ENCODE measurements around the gene MAP1LC3A.
A peak's percentile ranks its signal among the peaks of the same experiment; 100 is the strongest.

MAP1LC3A gene

DNA sequence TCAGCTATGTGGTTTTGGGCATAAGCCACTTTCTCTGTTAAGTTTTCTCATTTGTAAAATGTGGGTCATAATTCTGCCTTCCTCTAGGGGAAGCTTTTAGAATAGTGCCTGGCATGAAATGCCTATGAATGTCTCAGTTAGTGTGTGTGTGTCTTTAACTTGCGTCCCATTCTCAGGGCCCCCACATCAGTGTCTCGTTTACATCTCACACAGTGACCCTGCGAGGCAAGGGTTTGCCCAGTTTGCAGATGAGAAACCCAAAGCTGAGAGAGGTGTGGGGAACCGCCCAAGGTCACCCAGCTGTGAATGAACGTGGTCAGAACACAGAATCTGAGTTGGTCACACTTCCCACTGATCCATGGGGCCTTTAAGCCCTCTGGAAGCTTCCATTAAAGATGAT lies 28.2 kb upstream of the MAP1LC3A start:
- no peaks in the 10 kb centered on the region for H3K4me1 ChIP-seq (ENCODE audit: control insufficient read depth in 2 of 2, insufficient read depth in 1 of 2, low read depth in 1 of 2, low read length in 2 of 2)
- H3K79me1 ChIP-seq (ENCODE audit: low read depth, low read length): peaks cover 8% of the 10 kb centered on the region
- H2BK15ac ChIP-seq (ENCODE audit: low read length): no peak overlapping the region
- WGBS, 2 donors (ENCODE audit: extremely low coverage in 2 of 2, insufficient read length in 2 of 2, insufficient replicate concordance in 1 of 2): no CpG with 5 or more reads among the region's 5 CpGs
- no peak overlapping the region for H2BK12ac ChIP-seq (ENCODE audit: low read length)
- H3K4me3 ChIP-seq (ENCODE audit: low read length in 2 of 2): no peak overlapping the region
- no peak for DNase-seq (ENCODE audit: low spot score)
- H2AK5ac ChIP-seq (ENCODE audit: low read depth, low read length): no peak overlapping the region
- H3K18ac ChIP-seq (ENCODE audit: low read length): no peak overlapping the region
- no peaks in the 10 kb centered on the region for H3K27me3 ChIP-seq (ENCODE audit: control insufficient read depth in 3 of 3, insufficient read depth in 3 of 3, low read depth in 1 of 3, low read length in 3 of 3)
- H2BK120ac ChIP-seq (ENCODE audit: low read depth, low read length): no peak overlapping the region
- H4K91ac ChIP-seq (ENCODE audit: low read depth, low read length, poor library complexity): no peak overlapping the region
- no peak overlapping the region for H2AFZ ChIP-seq (ENCODE audit: low read length)
- no peak overlapping the region for H3K4me2 ChIP-seq (ENCODE audit: insufficient read depth, low read length, poor library complexity, severe bottlenecking)
- H2BK5ac ChIP-seq (ENCODE audit: low read length): no peak overlapping the region
- no peak overlapping the region for H3K27ac ChIP-seq (replicated peaks; ENCODE audit: low read length)
- H3K36me3 ChIP-seq (replicated peaks in 1 of 2; ENCODE audit: control insufficient read depth in 2 of 2, insufficient read depth in 2 of 2, low read length in 2 of 2): peaks cover 48 to 92% of the 10 kb centered on the region in 2 donors
- no peaks in the 10 kb centered on the region for H3K9me3 ChIP-seq (replicated peaks in 1 of 2; ENCODE audit: control insufficient read depth in 2 of 2, insufficient read depth in 1 of 2, low read depth in 1 of 2, low read length in 2 of 2)
- H3K14ac ChIP-seq (ENCODE audit: low read length): no peak overlapping the region
- no peak overlapping the region for H3K23ac ChIP-seq (ENCODE audit: low read depth, low read length, poor library complexity)
- H4K8ac ChIP-seq (ENCODE audit: low read depth, low read length): no peak overlapping the region
- no peak overlapping the region for H3K9ac ChIP-seq (ENCODE audit: low read depth, low read length, poor library complexity)
- H3K4ac ChIP-seq (ENCODE audit: low read length): no peak overlapping the region

DNA sequence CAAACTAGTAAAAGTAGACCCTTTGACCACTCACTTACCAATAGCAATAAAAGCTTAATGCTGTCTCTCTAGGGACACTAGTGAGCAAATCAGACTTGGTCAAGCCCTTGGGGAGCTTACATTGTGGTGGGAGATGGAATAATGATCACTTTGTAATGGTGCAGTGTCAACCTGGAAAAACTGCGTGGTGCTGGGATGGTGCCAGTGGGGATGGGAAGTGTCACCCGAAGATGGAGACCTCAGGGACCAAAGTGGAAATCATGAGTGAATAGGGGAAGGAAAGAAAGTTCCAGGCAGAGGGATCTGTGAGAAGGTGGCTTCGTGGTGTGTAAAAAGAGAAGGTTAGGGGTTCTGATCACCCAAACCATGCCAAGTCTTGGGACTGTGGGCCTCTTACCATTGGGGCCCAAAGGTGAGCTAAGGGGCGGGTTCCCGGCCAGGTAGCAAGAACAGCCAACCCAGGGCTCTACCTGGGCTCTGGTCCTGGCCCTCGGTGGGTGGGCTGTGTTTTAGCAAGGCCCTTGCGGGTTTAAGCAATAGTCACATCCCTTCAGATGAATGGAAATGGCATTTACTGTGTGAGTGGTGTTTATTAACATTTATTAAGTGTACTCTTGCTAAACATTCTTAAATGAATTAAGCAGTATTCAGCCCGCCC lies 26.8 kb upstream of the MAP1LC3A start:
- Histone ChIP-seq H3K36me3 (replicated peaks in 1 of 2; ENCODE audit: control insufficient read depth in 2 of 2, insufficient read depth in 2 of 2, low read length in 2 of 2) (peaks cover 56 to 91% of the 10 kb centered on the region in 2 donors), H2BK120ac (ENCODE audit: low read depth, low read length) (no peak overlapping the region), H2BK12ac (ENCODE audit: low read length) (no peak overlapping the region), H3K4me1 (ENCODE audit: control insufficient read depth in 2 of 2, insufficient read depth in 1 of 2, low read depth in 1 of 2, low read length in 2 of 2) (no peaks in the 10 kb centered on the region), H3K79me1 (ENCODE audit: low read depth, low read length) (peaks cover 5% of the 10 kb centered on the region), H3K14ac (ENCODE audit: low read length) (no peak overlapping the region), H3K4me2 (ENCODE audit: insufficient read depth, low read length, poor library complexity, severe bottlenecking) (no peak overlapping the region), H4K91ac (ENCODE audit: low read depth, low read length, poor library complexity) (no peak overlapping the region), H4K8ac (ENCODE audit: low read depth, low read length) (no peak overlapping the region), H2AFZ (ENCODE audit: low read length) (no peak overlapping the region), H3K23ac (ENCODE audit: low read depth, low read length, poor library complexity) (no peak overlapping the region), H2BK15ac (ENCODE audit: low read length) (no peak overlapping the region), H3K4ac (ENCODE audit: low read length) (no peak overlapping the region), H3K9me3 (replicated peaks in 1 of 2; ENCODE audit: control insufficient read depth in 2 of 2, insufficient read depth in 1 of 2, low read depth in 1 of 2, low read length in 2 of 2) (no peaks in the 10 kb centered on the region), H2BK5ac (ENCODE audit: low read length) (no peak overlapping the region), H3K9ac (ENCODE audit: low read depth, low read length, poor library complexity) (no peak overlapping the region), H3K27me3 (ENCODE audit: control insufficient read depth in 3 of 3, insufficient read depth in 3 of 3, low read depth in 1 of 3, low read length in 3 of 3) (no peaks in the 10 kb centered on the region), H3K27ac (replicated peaks; ENCODE audit: low read length) (no peak overlapping the region), H2AK5ac (ENCODE audit: low read depth, low read length) (no peak overlapping the region), H3K18ac (ENCODE audit: low read length) (no peak overlapping the region), H3K4me3 (ENCODE audit: low read length in 2 of 2) (no peak overlapping the region)
- DNase-seq (ENCODE audit: low spot score): no peak
- WGBS, 2 donors (ENCODE audit: extremely low coverage in 2 of 2, insufficient read length in 2 of 2, insufficient replicate concordance in 1 of 2): no CpG with 5 or more reads among the region's 8 CpGs

DNA sequence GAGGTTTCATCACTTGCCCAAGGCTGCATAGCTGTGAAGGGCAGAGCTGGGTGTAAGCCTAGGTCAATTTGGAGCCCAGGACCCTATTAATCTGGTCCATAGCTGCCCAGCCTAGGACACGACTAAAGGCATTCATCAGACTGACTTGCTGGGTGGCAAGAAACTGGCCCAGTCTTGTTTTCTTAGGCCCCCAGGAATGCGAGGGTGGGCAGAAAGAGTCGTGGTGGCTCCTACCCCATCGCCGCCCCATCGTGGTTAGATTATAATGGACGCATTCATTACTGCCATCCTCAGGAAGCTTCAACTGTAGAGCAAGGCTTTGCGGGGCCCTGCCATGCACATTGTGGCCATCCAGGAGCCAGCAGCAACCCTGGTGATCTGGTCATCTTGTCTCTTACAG lies 26.2 kb upstream of the MAP1LC3A start:
- Histone ChIP-seq H3K9me3 (replicated peaks in 1 of 2; ENCODE audit: control insufficient read depth in 2 of 2, insufficient read depth in 1 of 2, low read depth in 1 of 2, low read length in 2 of 2) (no peaks in the 10 kb centered on the region), H3K14ac (ENCODE audit: low read length) (no peak overlapping the region), H2BK12ac (ENCODE audit: low read length) (no peak overlapping the region), H3K4me1 (ENCODE audit: control insufficient read depth in 2 of 2, insufficient read depth in 1 of 2, low read depth in 1 of 2, low read length in 2 of 2) (no peaks in the 10 kb centered on the region), H2AFZ (ENCODE audit: low read length) (no peak overlapping the region), H3K27me3 (ENCODE audit: control insufficient read depth in 3 of 3, insufficient read depth in 3 of 3, low read depth in 1 of 3, low read length in 3 of 3) (no peaks in the 10 kb centered on the region), H3K4me3 (ENCODE audit: low read length in 2 of 2) (no peak overlapping the region), H3K4me2 (ENCODE audit: insufficient read depth, low read length, poor library complexity, severe bottlenecking) (no peak overlapping the region), H3K36me3 (replicated peaks in 1 of 2; ENCODE audit: control insufficient read depth in 2 of 2, insufficient read depth in 2 of 2, low read length in 2 of 2) (peaks cover 55 to 91% of the 10 kb centered on the region in 2 donors), H4K8ac (ENCODE audit: low read depth, low read length) (peak overlapping the region; percentile 7), H2BK15ac (ENCODE audit: low read length) (no peak overlapping the region), H4K91ac (ENCODE audit: low read depth, low read length, poor library complexity) (no peak overlapping the region), H2BK120ac (ENCODE audit: low read depth, low read length) (no peak overlapping the region), H3K79me1 (ENCODE audit: low read depth, low read length) (peaks cover 5% of the 10 kb centered on the region), H2AK5ac (ENCODE audit: low read depth, low read length) (no peak overlapping the region), H3K18ac (ENCODE audit: low read length) (no peak overlapping the region), H2BK5ac (ENCODE audit: low read length) (no peak overlapping the region), H3K4ac (ENCODE audit: low read length) (no peak overlapping the region), H3K27ac (replicated peaks; ENCODE audit: low read length) (no peak overlapping the region), H3K9ac (ENCODE audit: low read depth, low read length, poor library complexity) (no peak overlapping the region), H3K23ac (ENCODE audit: low read depth, low read length, poor library complexity) (peak overlapping the region; percentile 56)
- no peak for DNase-seq (ENCODE audit: low spot score)
- WGBS, 2 donors (ENCODE audit: extremely low coverage in 2 of 2, insufficient read length in 2 of 2, insufficient replicate concordance in 1 of 2): no CpG with 5 or more reads among the region's 8 CpGs

DNA sequence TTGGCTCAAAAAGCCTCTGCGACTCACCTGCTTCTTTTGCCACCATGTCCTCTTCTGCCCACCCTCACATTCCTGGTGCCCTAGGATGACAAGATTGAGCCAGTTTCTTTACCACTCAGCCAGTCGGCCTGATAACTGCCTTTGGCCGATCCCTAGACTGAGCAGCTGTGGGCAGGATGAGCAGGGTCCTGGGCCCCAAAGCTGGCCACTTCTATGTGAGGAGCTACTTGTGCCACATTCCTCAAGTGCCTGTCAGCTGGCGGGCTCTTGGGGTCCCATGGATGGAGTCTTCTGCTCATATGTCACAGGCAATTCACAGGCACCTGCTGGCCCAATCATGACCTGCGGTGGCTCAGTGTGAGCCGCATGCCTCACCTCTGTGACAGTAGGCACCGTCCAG lies 25.8 kb upstream of the MAP1LC3A start:
- Histone ChIP-seq H3K23ac (ENCODE audit: low read depth, low read length, poor library complexity) (peak overlapping the region; percentile 56), H3K18ac (ENCODE audit: low read length) (no peak overlapping the region), H2BK15ac (ENCODE audit: low read length) (no peak overlapping the region), H2AK5ac (ENCODE audit: low read depth, low read length) (no peak overlapping the region), H4K91ac (ENCODE audit: low read depth, low read length, poor library complexity) (no peak overlapping the region), H4K8ac (ENCODE audit: low read depth, low read length) (peak overlapping the region; percentile 7), H3K9ac (ENCODE audit: low read depth, low read length, poor library complexity) (no peak overlapping the region), H3K36me3 (replicated peaks in 1 of 2; ENCODE audit: control insufficient read depth in 2 of 2, insufficient read depth in 2 of 2, low read length in 2 of 2) (peaks cover 55 to 91% of the 10 kb centered on the region in 2 donors), H3K4me2 (ENCODE audit: insufficient read depth, low read length, poor library complexity, severe bottlenecking) (no peak overlapping the region), H2BK5ac (ENCODE audit: low read length) (no peak overlapping the region), H3K4me3 (ENCODE audit: low read length in 2 of 2) (no peak overlapping the region), H2BK12ac (ENCODE audit: low read length) (no peak overlapping the region), H2AFZ (ENCODE audit: low read length) (no peak overlapping the region), H2BK120ac (ENCODE audit: low read depth, low read length) (no peak overlapping the region), H3K27ac (replicated peaks; ENCODE audit: low read length) (no peak overlapping the region), H3K14ac (ENCODE audit: low read length) (no peak overlapping the region), H3K4ac (ENCODE audit: low read length) (no peak overlapping the region), H3K79me1 (ENCODE audit: low read depth, low read length) (peaks cover 5% of the 10 kb centered on the region), H3K4me1 (ENCODE audit: control insufficient read depth in 2 of 2, insufficient read depth in 1 of 2, low read depth in 1 of 2, low read length in 2 of 2) (no peaks in the 10 kb centered on the region), H3K27me3 (ENCODE audit: control insufficient read depth in 3 of 3, insufficient read depth in 3 of 3, low read depth in 1 of 3, low read length in 3 of 3) (no peaks in the 10 kb centered on the region), H3K9me3 (replicated peaks in 1 of 2; ENCODE audit: control insufficient read depth in 2 of 2, insufficient read depth in 1 of 2, low read depth in 1 of 2, low read length in 2 of 2) (no peaks in the 10 kb centered on the region)
- no peak for DNase-seq (ENCODE audit: low spot score)
- no CpG with 5 or more reads among the region's 7 CpGs for WGBS, 2 donors (ENCODE audit: extremely low coverage in 2 of 2, insufficient read length in 2 of 2, insufficient replicate concordance in 1 of 2)

All from neuronal stem cell (in vitro differentiated cells).